HCT116 (cell line): ENCODE data around the gene DDN. TPM values are rescaled to one million over a fixed set of nuclear protein-coding genes. Genes with fewer than 3 reads are reported as not detected.

Experiments used
- ATAC-seq: fragments of 200-7000 bp; cut with Tn5 transposase; 2 replicates; pipeline ENCODE4 v1.9.1; 2020; ENCODE audit warnings: mild to moderate bottlenecking, moderate library complexity
- BruUV-seq: library from RNA; stranded (reverse); fragments of 400-500 nt; replicated peaks from 2 replicates; lab custom pipeline; 2021; lab: Mats Ljungman, UMichigan
- CTCF ChIA-PET: fragments of 300-600 bp; sonication (Branson Sonifier 250); formaldehyde crosslinking; loops from one replicate; lab custom pipeline; 2021; ENCODE audit warnings: antibody characterized with exemption; lab: Charles Lee
- POLR2A ChIA-PET: fragments of 300-600, 350-600 bp; sonication (Branson Sonifier 250); formaldehyde crosslinking; loops from one replicate; lab custom pipeline; 2021; ENCODE audit warnings: antibody characterized with exemption; lab: Charles Lee
- RAD21 ChIA-PET, 2 experiments: fragments of 300-600 bp; sonication (Branson Sonifier 250); formaldehyde crosslinking; loops; one replicate each; lab custom pipeline; 2023; ENCODE audit warnings: low total read pairs in 2 of 2; ENCODE audit not compliant: uncharacterized antibody in 2 of 2, unreplicated experiment in 2 of 2, low non-redundant PET in 1 of 2; lab: Charles Lee
- DNase-seq: peaks from one replicate; pipeline ENCODE4 v3.0.0-alpha.2; 2010; ENCODE audit warnings: low read depth, low spot score
- H2AFZ ChIP-seq: fragments of 200-600 bp; shearing (Covaris generic), sonication (generic); 2 replicates; pipeline ENCODE4 v1.6.1; 2017; ENCODE audit warnings: low read depth, mixed run types, mixed read lengths, antibody characterized with exemption, low read length; ENCODE audit not compliant: poor library complexity, severe bottlenecking
- H3K27ac ChIP-seq: 2 replicates; pipeline ENCODE4 v1.5.1; 2012; ENCODE audit warnings: low read depth, low read length
- H3K27me3 ChIP-seq: fragments of 200-600 bp; sonication (generic); 2 replicates; pipeline ENCODE4 v1.6.1; 2016; ENCODE audit warnings: mixed run types, low read length, mixed read lengths; ENCODE audit not compliant: insufficient read depth
- H3K36me3 ChIP-seq, 2 experiments: fragments of 200-500 bp in 1 of 2; fragments of 200-600 bp in 1 of 2; sonication (Bioruptor generic) in 1 of 2; sonication (generic) in 1 of 2; 2 replicates each; pipeline versions ENCODE4 v1.5.1 to v1.6.1; 2014 to 2016; ENCODE audit warnings: low read length in 2 of 2, inconsistent platforms in 1 of 2, mixed read lengths in 1 of 2, mixed run types in 1 of 2; ENCODE audit not compliant: insufficient read depth in 2 of 2, control insufficient read depth in 1 of 2
- H3K4me1 ChIP-seq, 2 experiments: fragments of 200-600 bp in 1 of 2; sonication (generic) in 1 of 2; 2 replicates each; pipeline versions ENCODE4 v1.5.1 to v1.6.1; 2012 to 2017; ENCODE audit warnings: low read length in 2 of 2, inconsistent platforms in 1 of 2, mild to moderate bottlenecking in 1 of 2, mixed read lengths in 1 of 2, mixed run types in 1 of 2, moderate library complexity in 1 of 2; ENCODE audit not compliant: insufficient read depth in 2 of 2, control insufficient read depth in 1 of 2
- H3K4me2 ChIP-seq: fragments of 200-600 bp; sonication (generic); 2 replicates; pipeline ENCODE4 v1.6.1; 2017; ENCODE audit warnings: mixed run types, low read length, mixed read lengths
- H3K4me3 ChIP-seq, 2 experiments: fragments of 200-600 bp in 1 of 2; sonication (generic) in 1 of 2; replicated peaks in 1 of 2; 2 replicates each; pipeline ENCODE4 v1.5.1; 2011 to 2016; ENCODE audit warnings: low read length in 2 of 2, control low read depth in 1 of 2, low read depth in 1 of 2, mild to moderate bottlenecking in 1 of 2, mixed read lengths in 1 of 2, mixed run types in 1 of 2
- H3K79me2 ChIP-seq: fragments of 200-600 bp; sonication (generic); 2 replicates; pipeline ENCODE4 v1.6.1; 2017; ENCODE audit warnings: mild to moderate bottlenecking, mixed run types, low read length, moderate library complexity, mixed read lengths; ENCODE audit not compliant: insufficient read depth
- H3K9ac ChIP-seq: fragments of 200-600 bp; sonication (generic); 2 replicates; pipeline ENCODE4 v1.6.1; 2016; ENCODE audit warnings: low read length, mixed read lengths
- H3K9me2 ChIP-seq: fragments of 200-600 bp; sonication (generic), shearing (Covaris generic); 2 replicates; pipeline ENCODE4 v1.6.1; 2017; ENCODE audit warnings: mixed run types, mild to moderate bottlenecking, moderate library complexity; ENCODE audit not compliant: insufficient read depth
- H3K9me3 ChIP-seq, 2 experiments: fragments of 200-500 bp in 1 of 2; fragments of 200-600 bp in 1 of 2; sonication (Bioruptor generic) in 1 of 2; sonication (generic) in 1 of 2; 2 replicates each; pipeline ENCODE4 v1.6.1; 2014 to 2017; ENCODE audit warnings: low read length in 2 of 2, mixed read lengths in 2 of 2, inconsistent platforms in 1 of 2, low read depth in 1 of 2, mild to moderate bottlenecking in 1 of 2, mixed run types in 1 of 2, moderate library complexity in 1 of 2; ENCODE audit not compliant: control insufficient read depth in 1 of 2, insufficient read depth in 1 of 2
- H4K20me1 ChIP-seq: fragments of 200-600 bp; sonication (generic), shearing (Covaris generic); 2 replicates; pipeline ENCODE4 v1.6.1; 2017; ENCODE audit warnings: mixed run types, mild to moderate bottlenecking, moderate library complexity; ENCODE audit not compliant: insufficient read depth
- EGR1 ChIP-seq: IDR thresholded peaks from 2 replicates; pipeline ENCODE4 v1.6.1; 2012; ENCODE audit warnings: low read depth
- ELF1 ChIP-seq: IDR thresholded peaks from 2 replicates; pipeline ENCODE4 v1.6.1; 2012; ENCODE audit warnings: low read depth, borderline replicate concordance
- EZH2 ChIP-seq: fragments of 200-600 bp; sonication (generic); IDR thresholded peaks from 2 replicates; pipeline ENCODE4 v1.6.1; 2017; ENCODE audit warnings: antibody characterized with exemption, mixed run types
- EZH2phosphoT487 ChIP-seq: fragments of 200-600 bp; IDR thresholded peaks from 2 replicates; pipeline ENCODE4 v1.6.1; 2018; ENCODE audit warnings: antibody characterized with exemption, borderline replicate concordance
- FOSL1 ChIP-seq: IDR thresholded peaks from 2 replicates; pipeline ENCODE4 v1.6.1; 2012; ENCODE audit warnings: low read depth
- JUND ChIP-seq: IDR thresholded peaks from 2 replicates; pipeline ENCODE4 v1.6.1; 2012
- POLR2A ChIP-seq: IDR thresholded peaks from 2 replicates; pipeline ENCODE4 v1.7.0; 2011; ENCODE audit warnings: borderline replicate concordance; ENCODE audit not compliant: insufficient read depth, insufficient read length; ENCODE audit errors: extremely low read depth
- RAD21 ChIP-seq: IDR thresholded peaks from 2 replicates; pipeline ENCODE4 v1.6.1; 2012; ENCODE audit warnings: low read depth, mild to moderate bottlenecking
- SIN3A ChIP-seq: IDR thresholded peaks from 2 replicates; pipeline ENCODE4 v1.6.1; 2012; ENCODE audit warnings: low read depth
- SRF ChIP-seq: IDR thresholded peaks from 2 replicates; pipeline ENCODE4 v1.6.1; 2012; ENCODE audit warnings: low read depth
- YY1 ChIP-seq: IDR thresholded peaks from 2 replicates; pipeline ENCODE4 v1.6.1; 2011; ENCODE audit warnings: low read length, low read depth, moderate library complexity, mild to moderate bottlenecking; ENCODE audit not compliant: insufficient replicate concordance; ENCODE audit errors: extremely low read depth
- ZFX ChIP-seq: fragments of 450-650 bp; IDR thresholded peaks from 2 replicates; pipeline ENCODE4 v1.6.1; 2017
- intact Hi-C: fragments of 100-400 bp; cut with micrococcal nuclease; formaldehyde crosslinking; loops from 2 replicates; pipeline ENCODE4 v1.10.0; 2022
- total RNA-seq: library from RNA; stranded (reverse); gene quantifications from one replicate; pipeline ENCODE4 v1.2.1, GENCODE V29; 2021; ENCODE audit not compliant: unreplicated experiment
- TF ChIP-seq, protein P1 (sequence below): IDR thresholded peaks from 2 replicates; pipeline ENCODE4 v1.6.1; 2012; ENCODE audit warnings: low read depth
- TF ChIP-seq, protein P2 (sequence below): IDR thresholded peaks from 2 replicates; pipeline ENCODE4 v1.6.1; 2012
- TF ChIP-seq, protein P3 (sequence below): IDR thresholded peaks from 2 replicates; pipeline ENCODE4 v1.6.1; 2011; ENCODE audit warnings: mild to moderate bottlenecking, low read length, moderate library complexity; ENCODE audit not compliant: insufficient replicate concordance; ENCODE audit errors: extremely low read depth
- TF ChIP-seq, protein P4 (sequence below), 3 experiments: fragments of 200-600 bp in 1 of 3; sonication (generic) in 1 of 3; IDR thresholded peaks in 2 of 3; conservative IDR thresholded peaks in 1 of 3; 2 replicates each; pipeline ENCODE4 v1.5.1; 2012 to 2017; ENCODE audit warnings: low read depth in 2 of 3, low read length in 2 of 3, antibody characterized with exemption in 1 of 3, borderline replicate concordance in 1 of 3, control low read depth in 1 of 3, mild to moderate bottlenecking in 1 of 3, mixed read lengths in 1 of 3, mixed run types in 1 of 3, moderate library complexity in 1 of 3; ENCODE audit not compliant: insufficient read depth in 1 of 3

DDN gene
- total RNA-seq, 1 experiment from 2014 or later: 8.1 TPM

DNA sequence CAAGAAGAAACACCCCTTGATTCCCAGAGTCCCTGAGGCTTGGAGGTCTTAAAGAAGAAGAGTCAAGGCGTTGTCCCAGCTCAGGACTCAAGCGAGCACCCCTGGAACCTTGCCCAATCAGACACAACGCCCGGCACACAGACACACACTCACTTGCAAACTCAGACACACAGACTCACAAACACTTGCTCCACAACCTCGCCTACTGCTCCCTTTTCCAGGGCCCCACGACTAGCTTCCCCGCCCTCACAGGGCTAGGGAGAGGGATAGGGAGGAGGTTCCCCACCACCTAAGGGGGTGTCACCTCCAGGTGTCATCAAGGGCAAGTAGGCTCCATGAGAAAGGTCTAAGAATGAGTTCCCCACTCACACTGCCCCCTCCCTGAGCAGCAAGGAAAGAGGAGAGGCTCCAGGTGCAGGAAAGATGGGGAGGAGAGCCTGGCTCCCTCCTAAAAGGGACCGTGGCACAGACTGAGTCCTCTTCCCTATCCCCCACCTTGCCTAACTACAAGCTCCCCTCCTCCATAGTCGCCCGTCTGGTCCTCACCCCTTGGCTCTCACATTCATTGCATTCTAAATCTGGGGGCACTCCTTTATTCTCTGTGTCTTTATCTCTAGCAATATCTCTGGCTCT lies 28.4 kb downstream of the DDN start:
- Histone ChIP-seq H3K9me2 (no peaks in the 10 kb centered on the region), H3K9ac (peak overlapping the region; percentile 87)
- intact Hi-C loops: no loop called here

More for the DNA sequence above, 28.4 kb downstream of the DDN start:
- Histone ChIP-seq H3K4me3 (peak overlapping the region; percentile 52 to 82), H2AFZ (no peak overlapping the region), H3K4me1 (peaks cover 6 to 20% of the 10 kb centered on the region in 2 experiments; a peak in 3 of 4 replicates), H3K4me2 (peak overlapping the region; percentile 99), H3K79me2 (peaks cover 9% of the 10 kb centered on the region; the same call in 1 of the 2 replicates), H3K9me3 (no peaks in the 10 kb centered on the region), H3K36me3 (no peaks in the 10 kb centered on the region), H3K27me3 (no peaks in the 10 kb centered on the region), H4K20me1 (no peaks in the 10 kb centered on the region), H3K27ac (peak overlapping the region; percentile 54)
- ATAC-seq (peak; percentile 44), DNase-seq (no peak)
- POLR2A ChIA-PET: no interaction called here
- TF ChIP-seq YY1: no peak
- no peak for TF ChIP-seq EZH2phosphoT487
- TF ChIP-seq SRF: no peak
- no peak for TF ChIP-seq POLR2A
- no peak for TF ChIP-seq RAD21
- no peak for TF ChIP-seq ELF1
- TF ChIP-seq ZFX: no peak
- no peak for TF ChIP-seq JUND
- TF ChIP-seq, protein P1, sequence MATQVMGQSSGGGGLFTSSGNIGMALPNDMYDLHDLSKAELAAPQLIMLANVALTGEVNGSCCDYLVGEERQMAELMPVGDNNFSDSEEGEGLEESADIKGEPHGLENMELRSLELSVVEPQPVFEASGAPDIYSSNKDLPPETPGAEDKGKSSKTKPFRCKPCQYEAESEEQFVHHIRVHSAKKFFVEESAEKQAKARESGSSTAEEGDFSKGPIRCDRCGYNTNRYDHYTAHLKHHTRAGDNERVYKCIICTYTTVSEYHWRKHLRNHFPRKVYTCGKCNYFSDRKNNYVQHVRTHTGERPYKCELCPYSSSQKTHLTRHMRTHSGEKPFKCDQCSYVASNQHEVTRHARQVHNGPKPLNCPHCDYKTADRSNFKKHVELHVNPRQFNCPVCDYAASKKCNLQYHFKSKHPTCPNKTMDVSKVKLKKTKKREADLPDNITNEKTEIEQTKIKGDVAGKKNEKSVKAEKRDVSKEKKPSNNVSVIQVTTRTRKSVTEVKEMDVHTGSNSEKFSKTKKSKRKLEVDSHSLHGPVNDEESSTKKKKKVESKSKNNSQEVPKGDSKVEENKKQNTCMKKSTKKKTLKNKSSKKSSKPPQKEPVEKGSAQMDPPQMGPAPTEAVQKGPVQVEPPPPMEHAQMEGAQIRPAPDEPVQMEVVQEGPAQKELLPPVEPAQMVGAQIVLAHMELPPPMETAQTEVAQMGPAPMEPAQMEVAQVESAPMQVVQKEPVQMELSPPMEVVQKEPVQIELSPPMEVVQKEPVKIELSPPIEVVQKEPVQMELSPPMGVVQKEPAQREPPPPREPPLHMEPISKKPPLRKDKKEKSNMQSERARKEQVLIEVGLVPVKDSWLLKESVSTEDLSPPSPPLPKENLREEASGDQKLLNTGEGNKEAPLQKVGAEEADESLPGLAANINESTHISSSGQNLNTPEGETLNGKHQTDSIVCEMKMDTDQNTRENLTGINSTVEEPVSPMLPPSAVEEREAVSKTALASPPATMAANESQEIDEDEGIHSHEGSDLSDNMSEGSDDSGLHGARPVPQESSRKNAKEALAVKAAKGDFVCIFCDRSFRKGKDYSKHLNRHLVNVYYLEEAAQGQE: no peak
- no peak for TF ChIP-seq SIN3A
- no peak for TF ChIP-seq EZH2
- no peak for TF ChIP-seq EGR1
- TF ChIP-seq FOSL1: no peak
- TF ChIP-seq, protein P2, sequence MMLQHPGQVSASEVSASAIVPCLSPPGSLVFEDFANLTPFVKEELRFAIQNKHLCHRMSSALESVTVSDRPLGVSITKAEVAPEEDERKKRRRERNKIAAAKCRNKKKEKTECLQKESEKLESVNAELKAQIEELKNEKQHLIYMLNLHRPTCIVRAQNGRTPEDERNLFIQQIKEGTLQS: no peak
- TF ChIP-seq, protein P3, sequence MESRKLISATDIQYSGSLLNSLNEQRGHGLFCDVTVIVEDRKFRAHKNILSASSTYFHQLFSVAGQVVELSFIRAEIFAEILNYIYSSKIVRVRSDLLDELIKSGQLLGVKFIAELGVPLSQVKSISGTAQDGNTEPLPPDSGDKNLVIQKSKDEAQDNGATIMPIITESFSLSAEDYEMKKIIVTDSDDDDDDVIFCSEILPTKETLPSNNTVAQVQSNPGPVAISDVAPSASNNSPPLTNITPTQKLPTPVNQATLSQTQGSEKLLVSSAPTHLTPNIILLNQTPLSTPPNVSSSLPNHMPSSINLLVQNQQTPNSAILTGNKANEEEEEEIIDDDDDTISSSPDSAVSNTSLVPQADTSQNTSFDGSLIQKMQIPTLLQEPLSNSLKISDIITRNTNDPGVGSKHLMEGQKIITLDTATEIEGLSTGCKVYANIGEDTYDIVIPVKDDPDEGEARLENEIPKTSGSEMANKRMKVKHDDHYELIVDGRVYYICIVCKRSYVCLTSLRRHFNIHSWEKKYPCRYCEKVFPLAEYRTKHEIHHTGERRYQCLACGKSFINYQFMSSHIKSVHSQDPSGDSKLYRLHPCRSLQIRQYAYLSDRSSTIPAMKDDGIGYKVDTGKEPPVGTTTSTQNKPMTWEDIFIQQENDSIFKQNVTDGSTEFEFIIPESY: no peak
- TF ChIP-seq, protein P4, sequence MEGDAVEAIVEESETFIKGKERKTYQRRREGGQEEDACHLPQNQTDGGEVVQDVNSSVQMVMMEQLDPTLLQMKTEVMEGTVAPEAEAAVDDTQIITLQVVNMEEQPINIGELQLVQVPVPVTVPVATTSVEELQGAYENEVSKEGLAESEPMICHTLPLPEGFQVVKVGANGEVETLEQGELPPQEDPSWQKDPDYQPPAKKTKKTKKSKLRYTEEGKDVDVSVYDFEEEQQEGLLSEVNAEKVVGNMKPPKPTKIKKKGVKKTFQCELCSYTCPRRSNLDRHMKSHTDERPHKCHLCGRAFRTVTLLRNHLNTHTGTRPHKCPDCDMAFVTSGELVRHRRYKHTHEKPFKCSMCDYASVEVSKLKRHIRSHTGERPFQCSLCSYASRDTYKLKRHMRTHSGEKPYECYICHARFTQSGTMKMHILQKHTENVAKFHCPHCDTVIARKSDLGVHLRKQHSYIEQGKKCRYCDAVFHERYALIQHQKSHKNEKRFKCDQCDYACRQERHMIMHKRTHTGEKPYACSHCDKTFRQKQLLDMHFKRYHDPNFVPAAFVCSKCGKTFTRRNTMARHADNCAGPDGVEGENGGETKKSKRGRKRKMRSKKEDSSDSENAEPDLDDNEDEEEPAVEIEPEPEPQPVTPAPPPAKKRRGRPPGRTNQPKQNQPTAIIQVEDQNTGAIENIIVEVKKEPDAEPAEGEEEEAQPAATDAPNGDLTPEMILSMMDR (IDR thresholded peaks at IDR 0.05 in 2 of 3, conservative IDR thresholded peaks at IDR 0.05 in 1 of 3; ENCODE audit: borderline replicate concordance in 1 of 3, insufficient read depth in 1 of 3, low read depth in 2 of 3, low read length in 2 of 3): no peak
- CTCF ChIA-PET: interaction anchor here (2.6 kb wide), 1 partner anchor 18 kb away, joined by 10 read pairs; no protein-coding TSS in a partner anchor
- BruUV-seq: TSS peak; percentile 49
- RAD21 ChIA-PET: no interaction called here
